Measurements from ENCODE around the gene PPP1R1C.

The PPP1R1C gene

DNA sequence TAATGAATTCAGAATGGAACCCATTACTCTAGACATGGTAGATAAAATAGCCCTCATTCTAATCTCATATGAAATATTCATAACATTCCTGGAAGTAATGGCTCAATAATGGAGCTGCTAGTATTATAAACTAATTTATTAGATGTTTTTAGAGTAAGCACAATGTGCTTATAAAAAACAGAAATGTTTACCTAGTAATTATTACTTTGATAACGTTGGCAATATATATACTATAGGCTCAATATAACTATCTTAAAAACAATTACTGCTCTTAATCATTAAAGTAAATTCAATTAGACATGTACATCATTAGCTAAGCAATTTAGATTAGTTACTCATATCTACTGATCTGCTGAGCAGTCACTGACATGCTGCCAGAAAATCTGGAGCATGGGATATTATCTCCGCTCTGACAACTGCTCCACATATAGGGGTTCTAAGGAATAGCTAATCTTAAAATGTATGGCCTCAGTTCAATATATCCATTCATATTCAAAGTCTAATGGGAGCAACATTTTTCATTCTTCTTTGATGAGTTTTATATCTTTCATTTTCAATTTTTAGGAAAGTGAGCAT is 19.4 kb downstream of the PPP1R1C start:
- in situ Hi-C loops (cut with MboI; ENCODE audit: low sequenced_read_pairs, unreplicated experiment), result no loop called here
- TF ChIP-seq, protein P1, sequence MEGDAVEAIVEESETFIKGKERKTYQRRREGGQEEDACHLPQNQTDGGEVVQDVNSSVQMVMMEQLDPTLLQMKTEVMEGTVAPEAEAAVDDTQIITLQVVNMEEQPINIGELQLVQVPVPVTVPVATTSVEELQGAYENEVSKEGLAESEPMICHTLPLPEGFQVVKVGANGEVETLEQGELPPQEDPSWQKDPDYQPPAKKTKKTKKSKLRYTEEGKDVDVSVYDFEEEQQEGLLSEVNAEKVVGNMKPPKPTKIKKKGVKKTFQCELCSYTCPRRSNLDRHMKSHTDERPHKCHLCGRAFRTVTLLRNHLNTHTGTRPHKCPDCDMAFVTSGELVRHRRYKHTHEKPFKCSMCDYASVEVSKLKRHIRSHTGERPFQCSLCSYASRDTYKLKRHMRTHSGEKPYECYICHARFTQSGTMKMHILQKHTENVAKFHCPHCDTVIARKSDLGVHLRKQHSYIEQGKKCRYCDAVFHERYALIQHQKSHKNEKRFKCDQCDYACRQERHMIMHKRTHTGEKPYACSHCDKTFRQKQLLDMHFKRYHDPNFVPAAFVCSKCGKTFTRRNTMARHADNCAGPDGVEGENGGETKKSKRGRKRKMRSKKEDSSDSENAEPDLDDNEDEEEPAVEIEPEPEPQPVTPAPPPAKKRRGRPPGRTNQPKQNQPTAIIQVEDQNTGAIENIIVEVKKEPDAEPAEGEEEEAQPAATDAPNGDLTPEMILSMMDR (IDR thresholded peaks at IDR 0.05; ENCODE audit: borderline replicate concordance, control extremely low read depth, extremely low read depth, insufficient read depth, missing control alignments), result no peak
- DNase-seq (ENCODE audit: low spot score), result no peak

DNA sequence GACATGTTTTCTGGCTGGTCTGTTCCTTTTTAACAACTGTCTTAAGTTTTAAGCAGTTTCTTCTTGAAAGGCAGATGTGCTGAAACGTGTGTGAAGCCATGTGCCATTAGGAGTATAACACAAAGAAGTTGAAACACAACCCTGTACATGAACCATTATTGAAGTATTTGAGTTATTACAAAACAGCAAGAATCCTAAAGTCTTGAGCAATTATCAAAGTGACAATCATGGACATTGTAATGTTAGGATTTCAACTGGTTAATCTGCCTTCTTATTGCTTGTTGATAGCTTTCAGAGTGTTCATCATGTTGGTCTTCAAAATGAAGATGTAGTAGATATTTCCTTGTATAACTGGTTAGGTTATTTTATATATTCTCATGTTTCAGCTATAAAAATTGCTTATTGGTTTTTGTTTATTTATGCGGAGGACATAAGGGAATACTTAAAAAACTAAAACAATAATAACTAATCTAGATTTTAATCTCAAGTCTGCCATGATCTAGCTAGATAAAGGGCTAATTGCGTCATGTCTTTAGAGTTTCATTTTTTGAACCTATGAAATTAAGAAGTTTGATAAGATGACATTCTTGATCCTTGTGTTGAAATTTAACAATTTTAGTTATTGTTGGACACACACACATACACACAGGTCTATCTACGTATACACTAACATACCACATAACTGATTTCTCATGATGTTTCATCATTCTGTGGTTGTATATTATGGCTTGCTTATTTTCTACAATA is 21.1 kb downstream of the PPP1R1C start:
- in situ Hi-C loops (cut with MboI; ENCODE audit: low sequenced_read_pairs, unreplicated experiment), result no loop called here

DNA sequence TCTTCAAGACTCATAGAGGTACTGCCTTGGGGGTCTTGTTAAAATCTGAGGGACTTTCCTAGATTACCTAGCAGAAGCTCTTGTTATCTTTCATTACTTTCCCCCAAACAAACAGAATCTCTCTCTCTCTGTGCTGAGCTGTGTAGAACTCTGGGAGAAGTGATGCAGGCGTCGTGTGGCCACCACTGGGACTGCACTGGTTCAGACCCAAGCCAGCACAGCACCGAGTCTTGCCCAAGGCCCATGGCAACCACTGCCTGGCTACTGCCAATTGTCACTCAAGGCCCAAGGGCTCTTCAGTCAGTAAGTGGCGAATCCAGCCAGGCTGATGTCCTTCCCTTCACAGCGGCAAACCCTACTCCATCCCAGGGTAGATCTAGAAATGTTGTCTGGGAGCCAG is 28.6 kb downstream of the PPP1R1C start:
- TF ChIP-seq, protein P1 (IDR thresholded peaks at IDR 0.05; ENCODE audit: borderline replicate concordance, control extremely low read depth, extremely low read depth, insufficient read depth, missing control alignments), result no peak
- in situ Hi-C loops (cut with MboI; ENCODE audit: low sequenced_read_pairs, unreplicated experiment), result no loop called here
- no peak for DNase-seq (ENCODE audit: low spot score)

More for the DNA sequence above, 21.1 kb downstream of the PPP1R1C start:
- no peak for DNase-seq (ENCODE audit: low spot score)
- TF ChIP-seq, protein P1 (IDR thresholded peaks at IDR 0.05; ENCODE audit: borderline replicate concordance, control extremely low read depth, extremely low read depth, insufficient read depth, missing control alignments), result no peak

DNA sequence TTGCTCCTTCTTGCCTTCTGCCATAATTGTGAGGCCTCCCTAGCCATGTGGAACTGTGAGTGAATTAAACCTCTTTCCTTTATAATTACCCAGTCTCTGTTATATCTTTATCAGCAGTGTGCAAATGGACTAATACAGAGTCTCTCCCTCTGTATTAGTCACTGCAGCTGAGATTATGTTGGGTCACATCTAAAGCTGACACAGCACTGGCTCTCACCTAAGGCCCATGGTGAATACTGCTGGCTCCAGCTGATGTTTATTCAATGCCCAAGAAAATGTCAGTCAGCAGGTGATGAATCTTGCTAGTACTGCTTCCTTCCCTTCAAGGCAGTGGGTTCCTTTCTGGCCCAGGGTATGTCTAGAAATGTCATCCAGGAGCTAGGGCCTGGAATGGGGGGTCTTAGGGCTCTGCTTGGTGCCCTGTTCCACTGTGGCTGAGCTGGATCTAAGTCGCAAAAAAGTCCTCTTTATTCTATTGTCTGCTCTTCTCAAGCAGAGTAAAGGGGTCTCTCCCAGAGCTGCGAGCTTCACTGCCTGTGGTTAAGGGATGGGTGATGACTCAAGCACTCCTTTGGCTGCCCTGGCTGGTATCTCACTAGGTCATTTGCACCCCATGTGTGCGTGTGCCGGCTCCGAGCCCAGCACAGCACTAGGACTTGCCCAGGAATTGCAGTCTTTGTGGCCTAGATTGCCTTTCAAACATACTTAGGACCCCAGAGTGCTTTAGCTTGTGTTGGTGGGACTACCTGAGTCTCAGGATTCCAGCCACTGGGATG is 29.9 kb downstream of the PPP1R1C start:
- DNase-seq (ENCODE audit: low spot score), result no peak
- TF ChIP-seq, protein P1 (IDR thresholded peaks at IDR 0.05; ENCODE audit: borderline replicate concordance, control extremely low read depth, extremely low read depth, insufficient read depth, missing control alignments), result no peak
- in situ Hi-C loops (cut with MboI; ENCODE audit: low sequenced_read_pairs, unreplicated experiment), result no loop called here

DNA sequence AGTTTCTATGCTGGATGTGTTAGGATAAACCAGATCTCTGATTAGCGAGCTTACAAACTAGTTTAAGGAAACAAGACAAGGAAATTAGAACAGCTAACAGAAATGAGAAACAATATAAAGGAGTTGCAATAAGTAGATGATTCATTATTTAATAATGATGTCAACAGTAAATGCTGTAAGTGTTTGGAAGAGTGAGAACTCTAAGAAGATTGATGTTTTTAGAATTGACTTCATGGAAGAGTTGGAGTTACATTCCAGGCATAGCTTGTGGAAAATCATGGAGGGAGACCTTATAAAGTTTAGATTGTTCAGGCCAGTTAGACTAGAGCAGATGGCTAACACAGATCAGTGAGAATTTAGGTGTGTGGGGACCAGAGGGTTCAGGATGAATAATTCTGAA is 32.6 kb downstream of the PPP1R1C start:
- TF ChIP-seq, protein P1 (IDR thresholded peaks at IDR 0.05; ENCODE audit: borderline replicate concordance, control extremely low read depth, extremely low read depth, insufficient read depth, missing control alignments), result no peak

DNA sequence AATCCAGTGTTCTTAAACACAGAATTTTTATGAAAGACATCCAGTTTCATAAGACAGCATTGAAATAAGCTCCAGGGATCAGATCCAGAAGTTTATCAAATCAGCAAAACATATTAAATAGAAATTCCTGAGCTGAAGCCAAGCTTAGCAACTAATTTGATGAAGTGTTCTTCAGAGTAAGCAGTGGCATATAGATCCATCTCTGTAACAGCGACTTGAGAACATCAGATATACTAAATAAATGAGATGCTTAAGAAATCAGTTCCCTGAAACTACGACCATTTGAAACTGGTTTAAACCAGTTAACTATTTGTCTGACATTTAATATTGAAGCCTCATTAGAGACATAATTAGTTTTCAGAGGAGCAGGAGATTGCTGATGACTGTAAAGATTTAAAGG is 34.1 kb downstream of the PPP1R1C start:
- DNase-seq (ENCODE audit: low spot score), result no peak
- in situ Hi-C loops (cut with MboI; ENCODE audit: low sequenced_read_pairs, unreplicated experiment), result no loop called here
- TF ChIP-seq, protein P1 (IDR thresholded peaks at IDR 0.05; ENCODE audit: borderline replicate concordance, control extremely low read depth, extremely low read depth, insufficient read depth, missing control alignments), result no peak

More for the DNA sequence above, 32.6 kb downstream of the PPP1R1C start:
- in situ Hi-C loops (cut with MboI; ENCODE audit: low sequenced_read_pairs, unreplicated experiment), result no loop called here
- no peak for DNase-seq (ENCODE audit: low spot score)
